ENCODE measurements around the gene SLC6A18. TPM values are rescaled to one million over a fixed set of nuclear protein-coding genes. Genes with fewer than 3 reads are reported as not detected.

Gene SLC6A18
- total RNA-seq, 2 donors from 2014 or later = not detected

DNA sequence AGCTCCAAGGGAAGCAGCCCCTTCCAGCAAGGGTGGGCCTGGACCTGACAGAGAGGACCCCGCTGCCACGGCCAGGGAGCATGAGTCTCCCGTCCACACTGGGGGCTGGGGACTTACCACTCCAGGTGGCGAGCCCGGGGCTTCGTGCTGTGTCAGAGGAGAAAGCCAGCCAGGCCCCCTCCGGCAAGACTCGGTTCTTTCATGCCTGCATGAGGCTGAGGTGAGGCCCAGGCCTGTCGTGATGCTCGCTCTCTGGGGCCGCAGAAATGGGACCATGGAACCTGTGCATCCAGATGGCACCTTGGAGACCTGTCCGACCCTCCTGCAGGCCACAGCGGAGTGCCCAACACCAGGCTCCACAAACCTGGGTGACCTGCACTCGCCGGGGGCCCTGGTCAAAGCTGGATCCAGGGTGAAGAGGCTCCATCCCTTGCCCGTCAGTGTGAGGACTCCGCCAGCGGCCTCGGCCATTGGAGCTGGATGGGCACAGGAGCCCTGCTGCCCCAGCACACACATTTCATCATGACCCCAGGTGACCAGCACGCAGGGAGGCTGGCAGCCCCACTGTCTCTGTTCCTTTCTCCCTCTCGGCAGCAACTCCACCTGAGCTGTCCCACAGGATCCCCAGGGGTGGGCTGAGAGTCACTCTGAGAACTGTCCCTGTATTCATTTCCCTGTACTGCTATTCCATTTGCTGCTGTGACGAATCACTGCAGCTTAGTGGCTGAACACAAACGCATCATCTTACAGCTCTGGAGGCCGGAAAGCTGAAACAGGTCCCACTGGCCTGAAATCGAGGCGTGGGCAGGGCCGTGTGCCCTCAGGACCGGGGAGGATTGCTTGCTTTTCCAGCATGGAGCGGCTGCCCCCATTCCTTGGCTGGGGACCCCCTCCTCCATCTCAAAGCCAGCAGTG is 24.4 kb downstream of the SLC6A18 start:
- TF ChIP-seq, protein P1, sequence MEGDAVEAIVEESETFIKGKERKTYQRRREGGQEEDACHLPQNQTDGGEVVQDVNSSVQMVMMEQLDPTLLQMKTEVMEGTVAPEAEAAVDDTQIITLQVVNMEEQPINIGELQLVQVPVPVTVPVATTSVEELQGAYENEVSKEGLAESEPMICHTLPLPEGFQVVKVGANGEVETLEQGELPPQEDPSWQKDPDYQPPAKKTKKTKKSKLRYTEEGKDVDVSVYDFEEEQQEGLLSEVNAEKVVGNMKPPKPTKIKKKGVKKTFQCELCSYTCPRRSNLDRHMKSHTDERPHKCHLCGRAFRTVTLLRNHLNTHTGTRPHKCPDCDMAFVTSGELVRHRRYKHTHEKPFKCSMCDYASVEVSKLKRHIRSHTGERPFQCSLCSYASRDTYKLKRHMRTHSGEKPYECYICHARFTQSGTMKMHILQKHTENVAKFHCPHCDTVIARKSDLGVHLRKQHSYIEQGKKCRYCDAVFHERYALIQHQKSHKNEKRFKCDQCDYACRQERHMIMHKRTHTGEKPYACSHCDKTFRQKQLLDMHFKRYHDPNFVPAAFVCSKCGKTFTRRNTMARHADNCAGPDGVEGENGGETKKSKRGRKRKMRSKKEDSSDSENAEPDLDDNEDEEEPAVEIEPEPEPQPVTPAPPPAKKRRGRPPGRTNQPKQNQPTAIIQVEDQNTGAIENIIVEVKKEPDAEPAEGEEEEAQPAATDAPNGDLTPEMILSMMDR (IDR thresholded peaks at IDR 0.05) = no peak
- peaks cover 0 to 3% of the 10 kb centered on the region in 2 donors for H3K27me3 ChIP-seq
- H3K4me1 ChIP-seq = no peaks in the 10 kb centered on the region
- no peak overlapping the region for H3K4me3 ChIP-seq
- no peaks in the 10 kb centered on the region for H3K9me3 ChIP-seq
- no peak overlapping the region for H3K27ac ChIP-seq
- H3K36me3 ChIP-seq = no peaks in the 10 kb centered on the region
- DNase-seq (ENCODE audit: low spot score) = no peak

DNA sequence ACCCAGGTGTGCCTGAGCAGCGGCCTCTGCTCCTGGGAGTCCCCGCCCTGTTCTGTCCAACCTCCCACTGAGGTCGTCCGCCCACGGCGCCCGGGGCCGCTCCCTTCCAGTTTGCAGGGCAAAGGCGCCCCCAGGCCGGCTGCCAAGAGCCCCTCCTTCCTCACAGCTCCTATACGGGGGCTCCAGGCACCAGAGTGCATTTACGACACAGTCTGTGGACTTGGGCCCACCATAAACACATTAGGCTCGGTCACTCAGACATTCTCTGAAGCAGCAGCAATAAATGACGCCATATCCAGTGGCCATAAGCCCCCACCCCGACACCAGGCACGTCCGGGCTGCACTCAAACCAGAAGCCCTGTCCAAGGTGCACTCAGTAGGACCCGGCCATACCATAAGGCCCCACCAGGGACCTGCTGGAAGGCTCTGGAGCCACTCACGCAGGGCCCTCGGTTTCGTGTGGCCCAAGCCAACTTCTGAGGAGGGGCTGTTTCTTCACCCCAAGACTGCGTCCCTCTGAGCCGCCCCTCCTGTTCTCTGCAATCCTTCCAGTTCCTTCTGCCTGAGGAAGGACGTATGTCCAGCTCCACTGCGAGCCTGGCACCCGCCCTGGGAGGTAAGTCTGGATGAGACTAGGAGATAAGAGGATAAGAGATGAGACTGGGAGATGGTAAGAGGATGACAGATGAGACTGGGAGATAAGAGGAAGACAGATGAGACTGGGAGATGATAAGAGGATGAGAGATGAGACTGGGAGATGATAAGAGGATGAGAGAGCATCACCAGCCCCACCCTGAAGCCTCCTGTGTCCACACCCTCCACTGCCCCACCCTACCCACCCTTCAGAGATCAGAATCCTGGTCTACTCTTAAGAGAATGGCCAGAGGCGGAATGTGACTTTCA is 26.7 kb downstream of the SLC6A18 start:
- DNase-seq (ENCODE audit: low spot score) = no peak
- H3K27me3 ChIP-seq = no peaks in the 10 kb centered on the region
- no peak overlapping the region for H3K27ac ChIP-seq
- no peak overlapping the region for H3K4me3 ChIP-seq
- H3K4me1 ChIP-seq = no peaks in the 10 kb centered on the region
- TF ChIP-seq, protein P1 (IDR thresholded peaks at IDR 0.05) = no peak
- H3K36me3 ChIP-seq = no peaks in the 10 kb centered on the region
- no peaks in the 10 kb centered on the region for H3K9me3 ChIP-seq

GRCh38 chr5:1252681-1253080 is 27.5 kb downstream of the SLC6A18 start:
- no peak for DNase-seq (ENCODE audit: low spot score)
- H3K4me3 ChIP-seq = no peak overlapping the region
- no peak overlapping the region for H3K27ac ChIP-seq
- TF ChIP-seq, protein P1 (IDR thresholded peaks at IDR 0.05) = no peak
- no peaks in the 10 kb centered on the region for H3K27me3 ChIP-seq
- H3K4me1 ChIP-seq = no peaks in the 10 kb centered on the region
- no peaks in the 10 kb centered on the region for H3K9me3 ChIP-seq
- H3K36me3 ChIP-seq = no peaks in the 10 kb centered on the region

DNA sequence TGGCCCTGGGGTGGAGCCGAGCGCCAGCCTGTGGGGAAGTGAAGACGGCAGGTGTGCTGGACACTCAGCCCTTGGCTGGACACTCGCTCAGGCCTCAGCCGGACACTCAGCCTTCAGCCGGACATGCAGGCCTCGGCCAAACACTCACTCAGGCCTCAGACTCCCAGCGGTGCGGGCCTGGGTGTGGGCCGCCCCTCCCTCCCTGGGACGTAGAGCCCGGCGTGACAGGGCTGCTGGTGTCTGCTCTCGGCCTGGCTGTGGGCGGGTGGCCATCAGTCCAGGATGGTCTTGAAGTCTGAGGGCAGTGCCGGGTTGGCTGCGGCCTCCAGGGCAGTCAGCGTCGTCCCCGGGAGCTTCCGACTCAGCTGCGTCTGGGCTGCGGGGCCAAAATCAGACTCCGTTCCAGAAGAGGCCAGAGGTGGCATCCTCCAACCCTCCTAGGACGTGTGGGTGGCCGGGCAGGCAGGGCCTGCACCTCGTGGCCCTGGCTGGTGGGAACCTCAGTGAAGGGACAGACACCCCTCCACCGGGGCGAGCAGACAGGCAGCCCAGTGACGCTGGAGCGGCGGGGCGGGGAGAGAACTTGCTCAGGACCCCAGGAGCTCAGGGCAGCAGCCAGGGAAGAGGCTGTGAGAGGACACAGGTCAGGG is 28.4 kb downstream of the SLC6A18 start:
- Histone ChIP-seq H3K4me3 (no peak overlapping the region), H3K9me3 (no peaks in the 10 kb centered on the region), H3K4me1 (no peaks in the 10 kb centered on the region), H3K36me3 (no peaks in the 10 kb centered on the region), H3K27me3 (no peaks in the 10 kb centered on the region), H3K27ac (no peak overlapping the region)
- DNase-seq (ENCODE audit: low spot score) = no peak
- TF ChIP-seq, protein P1 (IDR thresholded peaks at IDR 0.05) = no peak

GRCh38 chr5:1254196-1254595 is 29.0 kb downstream of the SLC6A18 start:
- no peak for DNase-seq (ENCODE audit: low spot score)
- no peak overlapping the region for H3K27ac ChIP-seq
- H3K27me3 ChIP-seq = no peaks in the 10 kb centered on the region
- H3K4me3 ChIP-seq = no peak overlapping the region
- no peaks in the 10 kb centered on the region for H3K36me3 ChIP-seq
- no peaks in the 10 kb centered on the region for H3K4me1 ChIP-seq
- TF ChIP-seq, protein P1 (IDR thresholded peaks at IDR 0.05) = no peak
- H3K9me3 ChIP-seq = no peaks in the 10 kb centered on the region
